IMR-90 (cell line): ENCODE results near the gene MALRD1. TPM values are rescaled to one million over a fixed set of nuclear protein-coding genes. Genes with fewer than 3 reads are reported as not detected.

ENCODE experiments used
- ATAC-seq: fragments of 200-7000 bp; cut with Tn5 transposase; 2 replicates; pipeline ENCODE4 v1.9.1; 2020; ENCODE audit warnings: low read depth, mild to moderate bottlenecking, moderate library complexity
- BruUV-seq: library from RNA; stranded (reverse); fragments of 400-500 nt; replicated peaks from 2 replicates; lab custom pipeline; 2021; lab: Mats Ljungman, UMichigan
- CTCF ChIA-PET: fragments of 300-600 bp; formaldehyde crosslinking; extraction: SDS; loops from one replicate; lab custom pipeline; 2021; ENCODE audit warnings: antibody characterized with exemption; lab: Yijun Ruan, JAX
- POLR2A ChIA-PET: fragments of 300-600 bp; sonication (Branson Sonifier 250); formaldehyde crosslinking; loops from one replicate; lab custom pipeline; 2022; ENCODE audit warnings: antibody characterized with exemption; ENCODE audit not compliant: unreplicated experiment; lab: Charles Lee
- DNase-seq: peaks from one replicate; pipeline ENCODE4 v3.0.0; 2013
- H2AFZ ChIP-seq: replicated peaks from 2 replicates; pipeline ENCODE3; 2013; ENCODE audit warnings: low read length, mild to moderate bottlenecking; ENCODE audit not compliant: poor library complexity
- H2AK5ac ChIP-seq: 2 replicates; pipeline ENCODE4 v1.6.1; 2013; ENCODE audit warnings: low read depth, low read length, inconsistent platforms
- H2AK9ac ChIP-seq: replicated peaks from 2 replicates; pipeline ENCODE3; 2013; ENCODE audit warnings: mild to moderate bottlenecking, low read depth, low read length, moderate library complexity; ENCODE audit not compliant: poor library complexity
- H2BK120ac ChIP-seq: 2 replicates; pipeline ENCODE4 v1.6.1; 2013; ENCODE audit warnings: low read depth, low read length, inconsistent platforms
- H2BK15ac ChIP-seq: 3 replicates; pipeline ENCODE4 v1.6.1; 2013; ENCODE audit warnings: low read depth, low read length, inconsistent platforms
- H2BK20ac ChIP-seq: 2 replicates; pipeline ENCODE4 v1.6.1; 2013; ENCODE audit warnings: low read depth, mild to moderate bottlenecking, inconsistent platforms, low read length, moderate library complexity
- H2BK5ac ChIP-seq: 2 replicates; pipeline ENCODE4 v1.6.1; 2013; ENCODE audit warnings: mild to moderate bottlenecking, low read depth, low read length, inconsistent platforms; ENCODE audit not compliant: poor library complexity, severe bottlenecking
- H3K14ac ChIP-seq: replicated peaks from 2 replicates; pipeline ENCODE4 v1.6.1; 2013; ENCODE audit warnings: low read depth, low read length, inconsistent platforms
- H3K18ac ChIP-seq: 2 replicates; pipeline ENCODE4 v1.6.1; 2013; ENCODE audit warnings: low read depth, low read length, control low read depth
- H3K23ac ChIP-seq: 2 replicates; pipeline ENCODE4 v1.6.1; 2013; ENCODE audit warnings: low read depth, low read length, inconsistent platforms
- H3K27ac ChIP-seq: 2 replicates; pipeline ENCODE4 v1.5.1; 2013; ENCODE audit warnings: mild to moderate bottlenecking, control low read depth, low read length; ENCODE audit not compliant: insufficient read depth
- H3K27me3 ChIP-seq: 2 replicates; pipeline ENCODE4 v1.6.1; 2013; ENCODE audit warnings: low read length; ENCODE audit not compliant: control insufficient read depth, insufficient read depth
- H3K36me3 ChIP-seq: 2 replicates; pipeline ENCODE4 v1.6.1; 2013; ENCODE audit warnings: low read length, mixed read lengths; ENCODE audit not compliant: control insufficient read depth, insufficient read depth
- H3K4ac ChIP-seq: 2 replicates; pipeline ENCODE4 v1.6.1; 2013; ENCODE audit warnings: low read depth, low read length, inconsistent platforms
- H3K4me1 ChIP-seq: 2 replicates; pipeline ENCODE4 v1.6.1; 2013; ENCODE audit warnings: low read length, mixed read lengths; ENCODE audit not compliant: control insufficient read depth, insufficient read depth
- H3K4me2 ChIP-seq: 2 replicates; pipeline ENCODE4 v1.6.1; 2013; ENCODE audit warnings: low read depth, mild to moderate bottlenecking, control low read depth, low read length, moderate library complexity
- H3K4me3 ChIP-seq: 2 replicates; pipeline ENCODE4 v1.5.1; 2013; ENCODE audit warnings: low read depth, mild to moderate bottlenecking, control low read depth, low read length, moderate library complexity; ENCODE audit not compliant: insufficient read depth
- H3K56ac ChIP-seq: 2 replicates; pipeline ENCODE4 v1.6.1; 2013; ENCODE audit warnings: low read length, inconsistent platforms; ENCODE audit not compliant: insufficient read depth; ENCODE audit errors: extremely low read depth
- H3K79me1 ChIP-seq, 2 experiments: 2 replicates each; pipeline ENCODE4 v1.6.1; 2013; ENCODE audit warnings: low read length in 2 of 2, inconsistent platforms in 1 of 2, low read depth in 1 of 2
- H3K9ac ChIP-seq: 2 replicates; pipeline ENCODE4 v1.6.1; 2013; ENCODE audit warnings: low read depth, low read length, control low read depth
- H3K9me1 ChIP-seq: 2 replicates; pipeline ENCODE4 v1.6.1; 2013; ENCODE audit warnings: low read length, inconsistent platforms; ENCODE audit not compliant: insufficient read depth
- H3K9me3 ChIP-seq: 2 replicates; pipeline ENCODE4 v1.6.1; 2013; ENCODE audit warnings: low read length; ENCODE audit not compliant: control insufficient read depth, insufficient read depth
- H4K20me1 ChIP-seq: 2 replicates; pipeline ENCODE4 v1.6.1; 2013; ENCODE audit warnings: low read length, inconsistent platforms; ENCODE audit not compliant: insufficient read depth
- H4K5ac ChIP-seq: 2 replicates; pipeline ENCODE4 v1.6.1; 2013; ENCODE audit warnings: mild to moderate bottlenecking, low read depth, low read length, control low read depth
- H4K8ac ChIP-seq, 2 experiments: 2 replicates each; pipeline ENCODE4 v1.6.1; 2013; ENCODE audit warnings: low read depth in 2 of 2, low read length in 2 of 2, control low read depth in 1 of 2, inconsistent platforms in 1 of 2
- H4K91ac ChIP-seq: 2 replicates; pipeline ENCODE4 v1.6.1; 2013; ENCODE audit warnings: low read depth, low read length, inconsistent platforms; ENCODE audit not compliant: insufficient read depth
- BHLHE40 ChIP-seq: fragments of 150-350 bp; IDR thresholded peaks from 2 replicates; pipeline ENCODE4 v1.6.1; 2016; ENCODE audit warnings: mild to moderate bottlenecking, low read depth, low read length
- CEBPB ChIP-seq: IDR thresholded peaks from 2 replicates; pipeline ENCODE4 v1.6.1; 2012; ENCODE audit warnings: low read depth, low read length, improper control_type of control experiment
- CHD1 ChIP-seq: IDR thresholded peaks from 2 replicates; pipeline ENCODE4 v1.6.1; 2012; ENCODE audit warnings: low read depth, low read length, improper control_type of control experiment
- FOS ChIP-seq: fragments of 150-350 bp; IDR thresholded peaks from 2 replicates; pipeline ENCODE4 v1.6.1; 2016; ENCODE audit warnings: low read depth, low read length
- MAFK ChIP-seq: IDR thresholded peaks from 2 replicates; pipeline ENCODE4 v1.6.1; 2012; ENCODE audit warnings: low read depth, low read length, improper control_type of control experiment
- MAZ ChIP-seq: IDR thresholded peaks from 2 replicates; pipeline ENCODE4 v1.6.1; 2012; ENCODE audit warnings: low read depth, mild to moderate bottlenecking, low read length, improper control_type of control experiment, moderate library complexity, borderline replicate concordance
- MXI1 ChIP-seq: IDR thresholded peaks from 2 replicates; pipeline ENCODE4 v1.6.1; 2012; ENCODE audit warnings: low read depth, mild to moderate bottlenecking, low read length, moderate library complexity, borderline replicate concordance
- NFE2L2 ChIP-seq: fragments of 150-350 bp; IDR thresholded peaks from 2 replicates; pipeline ENCODE4 v1.6.1; 2016; ENCODE audit warnings: low read depth, mild to moderate bottlenecking, low read length
- POLR2A ChIP-seq: IDR thresholded peaks from 2 replicates; pipeline ENCODE4 v1.6.1; 2012; ENCODE audit warnings: mild to moderate bottlenecking, low read depth, low read length
- RAD21 ChIP-seq: IDR thresholded peaks from 2 replicates; pipeline ENCODE4 v1.6.1; 2012; ENCODE audit warnings: low read length, improper control_type of control experiment
- RFX5 ChIP-seq: IDR thresholded peaks from 2 replicates; pipeline ENCODE4 v1.8.0; 2012; ENCODE audit warnings: low read depth, mild to moderate bottlenecking, low read length, moderate library complexity
- SMC3 ChIP-seq: fragments of 150-350 bp; IDR thresholded peaks from 2 replicates; pipeline ENCODE4 v1.6.1; 2016; ENCODE audit warnings: low read depth, mild to moderate bottlenecking, antibody characterized with exemption, low read length, moderate library complexity
- WGBS, 2 experiments: methylation state at CpG; one replicate each; pipeline versions ENCODE4 v1.1.5 to v1.1.7; 2013; ENCODE audit warnings: missing lambda C conversion rate in 2 of 2; ENCODE audit not compliant: insufficient read length in 1 of 2; ENCODE audit errors: extremely low coverage in 2 of 2; 5-methylcytosine and 5-hydroxymethylcytosine counted together
- dilution Hi-C: fragments of 300-500 bp; cut with HindIII; formaldehyde crosslinking; loops from one replicate; pipeline ENCODE4 v1.14.3; 2018; ENCODE audit warnings: low sequenced_read_pairs; ENCODE audit not compliant: unreplicated experiment
- in situ Hi-C: fragments of 300-500 bp; cut with MboI; formaldehyde crosslinking; loops from 3 replicates; pipeline ENCODE4 v1.14.3; 2019; ENCODE audit warnings: low sequenced_read_pairs, inconsistent platforms, mixed read lengths
- intact Hi-C: fragments of 100-400 bp; cut with micrococcal nuclease; formaldehyde crosslinking; loops from 2 replicates; pipeline ENCODE4 v1.10.0; 2022
- polyA plus RNA-seq, 3 experiments: library from polyadenylated mRNA; depleted of rRNA; stranded (reverse); fragments of >200 nt; gene quantifications; 2 replicates each; pipeline ENCODE4 v1.2.3, GENCODE V29; 2012; ENCODE audit warnings: low replicate concordance in 1 of 3
- total RNA-seq: library from RNA; depleted of rRNA; stranded (reverse); fragments of >200 nt; gene quantifications from 2 replicates; pipeline ENCODE4 v1.2.3, GENCODE V29; 2012
- TF ChIP-seq, protein P1 (sequence below): fragments of 150-350 bp; IDR thresholded peaks from 2 replicates; pipeline ENCODE4 v1.6.1; 2016; ENCODE audit warnings: low read depth, mild to moderate bottlenecking, low read length, moderate library complexity, borderline replicate concordance
- TF ChIP-seq, protein P2 (sequence below): conservative IDR thresholded peaks from 2 replicates; pipeline ENCODE4 v1.5.1; 2012; ENCODE audit warnings: mild to moderate bottlenecking, low read depth, low read length, improper control_type of control experiment
- TF ChIP-seq, protein P3 (sequence below): fragments of 150-350 bp; IDR thresholded peaks from 2 replicates; pipeline ENCODE4 v1.6.1; 2017; ENCODE audit warnings: mild to moderate bottlenecking, antibody characterized with exemption, low read length, low read depth

Gene MALRD1
- total and polyA plus RNA-seq, 2 of the 4 experiments (the other 2 are of a cell fraction): 0.34 to 1.1 TPM

DNA sequence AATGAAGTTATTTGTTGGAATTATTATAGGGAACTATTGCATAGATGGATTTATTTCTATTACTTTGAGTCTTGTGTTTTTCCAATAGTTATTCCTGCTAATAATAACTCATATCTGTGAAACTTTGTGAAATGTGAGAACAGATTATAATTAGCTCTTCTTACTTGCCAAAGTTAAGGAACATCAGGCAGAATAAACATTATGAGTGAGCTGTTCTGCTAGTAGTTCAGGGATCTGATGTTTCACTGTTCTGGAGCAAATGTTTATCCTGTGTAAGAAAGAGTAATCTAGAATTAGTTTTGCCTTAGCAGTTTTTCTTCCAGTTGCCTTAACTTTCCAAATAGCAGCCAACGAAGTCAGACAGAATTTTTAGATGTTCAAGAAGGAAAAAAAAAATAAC, 522.4 kb downstream of the MALRD1 start:
- dilution Hi-C loops: no loop called here

More for the DNA sequence above, 522.4 kb downstream of the MALRD1 start:
- no peak overlapping the region for H2BK5ac ChIP-seq
- no peak overlapping the region for H2AFZ ChIP-seq
- H3K9me3 ChIP-seq: no peaks in the 10 kb centered on the region
- H3K4me1 ChIP-seq: no peaks in the 10 kb centered on the region
- H3K27ac ChIP-seq: no peak overlapping the region
- no peak overlapping the region for H3K4me3 ChIP-seq
- H3K18ac ChIP-seq: no peak overlapping the region
- TF ChIP-seq CHD1: no peak
- no peak for TF ChIP-seq SMC3
- no peak for TF ChIP-seq RAD21
- TF ChIP-seq FOS: no peak
- TF ChIP-seq CEBPB: no peak
- no peak for TF ChIP-seq BHLHE40
- no peak for TF ChIP-seq MAZ
- TF ChIP-seq, protein P1, sequence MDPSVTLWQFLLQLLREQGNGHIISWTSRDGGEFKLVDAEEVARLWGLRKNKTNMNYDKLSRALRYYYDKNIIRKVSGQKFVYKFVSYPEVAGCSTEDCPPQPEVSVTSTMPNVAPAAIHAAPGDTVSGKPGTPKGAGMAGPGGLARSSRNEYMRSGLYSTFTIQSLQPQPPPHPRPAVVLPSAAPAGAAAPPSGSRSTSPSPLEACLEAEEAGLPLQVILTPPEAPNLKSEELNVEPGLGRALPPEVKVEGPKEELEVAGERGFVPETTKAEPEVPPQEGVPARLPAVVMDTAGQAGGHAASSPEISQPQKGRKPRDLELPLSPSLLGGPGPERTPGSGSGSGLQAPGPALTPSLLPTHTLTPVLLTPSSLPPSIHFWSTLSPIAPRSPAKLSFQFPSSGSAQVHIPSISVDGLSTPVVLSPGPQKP: no peak
- no peak for TF ChIP-seq RFX5
- TF ChIP-seq, protein P2, sequence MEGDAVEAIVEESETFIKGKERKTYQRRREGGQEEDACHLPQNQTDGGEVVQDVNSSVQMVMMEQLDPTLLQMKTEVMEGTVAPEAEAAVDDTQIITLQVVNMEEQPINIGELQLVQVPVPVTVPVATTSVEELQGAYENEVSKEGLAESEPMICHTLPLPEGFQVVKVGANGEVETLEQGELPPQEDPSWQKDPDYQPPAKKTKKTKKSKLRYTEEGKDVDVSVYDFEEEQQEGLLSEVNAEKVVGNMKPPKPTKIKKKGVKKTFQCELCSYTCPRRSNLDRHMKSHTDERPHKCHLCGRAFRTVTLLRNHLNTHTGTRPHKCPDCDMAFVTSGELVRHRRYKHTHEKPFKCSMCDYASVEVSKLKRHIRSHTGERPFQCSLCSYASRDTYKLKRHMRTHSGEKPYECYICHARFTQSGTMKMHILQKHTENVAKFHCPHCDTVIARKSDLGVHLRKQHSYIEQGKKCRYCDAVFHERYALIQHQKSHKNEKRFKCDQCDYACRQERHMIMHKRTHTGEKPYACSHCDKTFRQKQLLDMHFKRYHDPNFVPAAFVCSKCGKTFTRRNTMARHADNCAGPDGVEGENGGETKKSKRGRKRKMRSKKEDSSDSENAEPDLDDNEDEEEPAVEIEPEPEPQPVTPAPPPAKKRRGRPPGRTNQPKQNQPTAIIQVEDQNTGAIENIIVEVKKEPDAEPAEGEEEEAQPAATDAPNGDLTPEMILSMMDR: no peak
- TF ChIP-seq, protein P3, sequence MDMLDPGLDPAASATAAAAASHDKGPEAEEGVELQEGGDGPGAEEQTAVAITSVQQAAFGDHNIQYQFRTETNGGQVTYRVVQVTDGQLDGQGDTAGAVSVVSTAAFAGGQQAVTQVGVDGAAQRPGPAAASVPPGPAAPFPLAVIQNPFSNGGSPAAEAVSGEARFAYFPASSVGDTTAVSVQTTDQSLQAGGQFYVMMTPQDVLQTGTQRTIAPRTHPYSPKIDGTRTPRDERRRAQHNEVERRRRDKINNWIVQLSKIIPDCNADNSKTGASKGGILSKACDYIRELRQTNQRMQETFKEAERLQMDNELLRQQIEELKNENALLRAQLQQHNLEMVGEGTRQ: no peak
- no peak for TF ChIP-seq POLR2A
- no peak for TF ChIP-seq MXI1
- no peak for TF ChIP-seq NFE2L2
- no peak for TF ChIP-seq MAFK
- BruUV-seq: no TSS peak
- no CpG with 5 or more reads among the region's 1 CpG for WGBS, 2 experiments
- no peaks in the 10 kb centered on the region for H3K9me1 ChIP-seq
- no peaks in the 10 kb centered on the region for H3K79me1 ChIP-seq
- no peaks in the 10 kb centered on the region for H3K27me3 ChIP-seq
- CTCF ChIA-PET: no interaction called here
- H2BK120ac ChIP-seq: no peak overlapping the region
- H3K4me2 ChIP-seq: no peak overlapping the region
- no peak overlapping the region for H4K5ac ChIP-seq
- ATAC-seq (no peak), DNase-seq (no peak)
- in situ Hi-C loops (no loop called here), intact Hi-C loops (no loop called here)
- no peak overlapping the region for H4K91ac ChIP-seq
- H3K23ac ChIP-seq: no peak overlapping the region
- no peak overlapping the region for H3K56ac ChIP-seq
- no peak overlapping the region for H3K4ac ChIP-seq
- H3K9ac ChIP-seq: no peak overlapping the region
- no peak overlapping the region for H2AK9ac ChIP-seq
- H2BK20ac ChIP-seq: no peak overlapping the region
- H2AK5ac ChIP-seq: no peak overlapping the region
- H3K14ac ChIP-seq: no peak overlapping the region
- POLR2A ChIA-PET: no interaction called here
- H2BK15ac ChIP-seq: no peak overlapping the region
- no peak overlapping the region for H4K8ac ChIP-seq
- H3K36me3 ChIP-seq: no peaks in the 10 kb centered on the region
- H4K20me1 ChIP-seq: no peaks in the 10 kb centered on the region
